ENCODE data around the gene SHISAL2A. TPM values are rescaled to one million over a fixed set of nuclear protein-coding genes. Genes with fewer than 3 reads are reported as not detected.

Gene SHISAL2A
- polyA plus RNA-seq, 1 donor (not counting 4 experiments of a cell fraction or from before 2014, with no cell fraction given): 0.04 TPM

DNA sequence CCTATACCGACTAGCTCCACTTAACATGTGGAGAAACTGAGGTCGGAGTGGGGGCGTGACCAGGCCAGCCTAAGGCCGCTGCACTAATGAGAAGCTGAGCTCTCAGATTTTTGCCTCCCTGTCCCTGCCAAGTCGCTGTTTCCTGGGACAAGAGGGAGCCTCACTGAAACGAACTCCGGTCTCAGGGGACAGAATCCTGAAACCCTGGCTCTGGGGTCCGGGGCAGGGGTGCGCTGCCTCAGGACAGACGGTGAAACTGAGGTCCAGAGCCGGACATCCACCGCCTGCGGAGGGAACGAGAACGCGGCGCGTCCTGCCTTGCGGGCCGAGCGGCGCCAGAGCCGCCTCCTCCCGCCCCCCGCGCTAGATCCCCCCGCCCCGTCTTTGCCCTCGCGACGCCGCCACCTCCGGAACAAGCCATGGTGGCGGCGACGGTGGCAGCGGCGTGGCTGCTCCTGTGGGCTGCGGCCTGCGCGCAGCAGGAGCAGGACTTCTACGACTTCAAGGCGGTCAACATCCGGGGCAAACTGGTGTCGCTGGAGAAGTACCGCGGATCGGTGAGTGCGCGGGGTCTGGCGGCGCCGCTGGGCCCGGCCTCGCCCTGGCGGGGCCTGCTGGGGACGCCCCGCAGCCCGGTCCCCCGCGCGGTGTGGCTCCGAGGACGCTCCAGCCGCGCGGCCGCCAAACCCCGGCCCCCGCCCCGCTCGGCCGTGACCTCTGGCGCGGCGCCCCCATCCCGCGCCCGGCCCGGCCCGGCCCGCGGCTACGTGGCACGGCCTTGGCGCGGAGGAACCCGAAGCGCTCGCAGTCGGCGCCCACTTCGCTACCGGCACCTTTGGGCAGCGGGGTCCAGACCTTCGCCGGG is 30.7 kb upstream of the SHISAL2A start, which contains the start of gene GPX7:
Gene GPX7 (plus strand): TSS at position 381 of the 865 bp plus-strand sequence. CDS start 39 bp downstream, at position 420.
- H3K79me2 ChIP-seq (ENCODE audit: control insufficient read depth, insufficient read depth, low read length): no peaks in the 10 kb centered on the region
- no peaks in the 10 kb centered on the region for H3K27me3 ChIP-seq (ENCODE audit: control insufficient read depth, extremely low read depth, insufficient read depth, low read length)
- no peaks in the 10 kb centered on the region for H3K36me3 ChIP-seq (ENCODE audit: control insufficient read depth in 2 of 2, extremely low read depth in 1 of 2, insufficient read depth in 2 of 2, low read length in 2 of 2)
- no peak within 1 kb of the TSS for H3K27ac ChIP-seq (ENCODE audit: control insufficient read depth, insufficient read depth, low read length)
- peak within 1 kb of the TSS; percentile 13 to 34 (median 30) for H3K4me3 ChIP-seq (ENCODE audit: control insufficient read depth in 2 of 3, extremely low read depth in 1 of 3, insufficient read depth in 2 of 3, low read depth in 1 of 3, low read length in 3 of 3)
- H3K4me1 ChIP-seq (ENCODE audit: control insufficient read depth, extremely low read depth, insufficient read depth, low read length): no peaks in the 10 kb centered on the region
- no peaks in the 10 kb centered on the region for H4K20me1 ChIP-seq (ENCODE audit: control insufficient read depth, extremely low read depth, insufficient read depth, low read length)
- H3K4me2 ChIP-seq (ENCODE audit: control insufficient read depth, extremely low read depth, insufficient read depth, low read depth, low read length): peak within 1 kb of the TSS; percentile 61
- no peaks in the 10 kb centered on the region for H3K9me1 ChIP-seq (ENCODE audit: control insufficient read depth, extremely low read depth, insufficient read depth, low read length)
- H3K9me3 ChIP-seq (ENCODE audit: control insufficient read depth, low read depth, low read length): no peaks in the 10 kb centered on the region
- DNase-seq (ENCODE audit: low read depth, low spot score) (no peak), FAIRE-seq (no peak)
- peak within 1 kb of the TSS; percentile 85 for H2AFZ ChIP-seq (ENCODE audit: control insufficient read depth, low read length)
- peak within 1 kb of the TSS; percentile 42 for H3K9ac ChIP-seq (ENCODE audit: control insufficient read depth, extremely low read depth, insufficient read depth, low read length)
- dilution Hi-C loops (cut with MboI; ENCODE audit: extremely low pct_ligation_motif_present, low sequenced_read_pairs): no loop called here
- TF ChIP-seq EZH2 (IDR thresholded peaks at IDR 0.05; ENCODE audit: low read length): no peak
- TF ChIP-seq, protein P1, sequence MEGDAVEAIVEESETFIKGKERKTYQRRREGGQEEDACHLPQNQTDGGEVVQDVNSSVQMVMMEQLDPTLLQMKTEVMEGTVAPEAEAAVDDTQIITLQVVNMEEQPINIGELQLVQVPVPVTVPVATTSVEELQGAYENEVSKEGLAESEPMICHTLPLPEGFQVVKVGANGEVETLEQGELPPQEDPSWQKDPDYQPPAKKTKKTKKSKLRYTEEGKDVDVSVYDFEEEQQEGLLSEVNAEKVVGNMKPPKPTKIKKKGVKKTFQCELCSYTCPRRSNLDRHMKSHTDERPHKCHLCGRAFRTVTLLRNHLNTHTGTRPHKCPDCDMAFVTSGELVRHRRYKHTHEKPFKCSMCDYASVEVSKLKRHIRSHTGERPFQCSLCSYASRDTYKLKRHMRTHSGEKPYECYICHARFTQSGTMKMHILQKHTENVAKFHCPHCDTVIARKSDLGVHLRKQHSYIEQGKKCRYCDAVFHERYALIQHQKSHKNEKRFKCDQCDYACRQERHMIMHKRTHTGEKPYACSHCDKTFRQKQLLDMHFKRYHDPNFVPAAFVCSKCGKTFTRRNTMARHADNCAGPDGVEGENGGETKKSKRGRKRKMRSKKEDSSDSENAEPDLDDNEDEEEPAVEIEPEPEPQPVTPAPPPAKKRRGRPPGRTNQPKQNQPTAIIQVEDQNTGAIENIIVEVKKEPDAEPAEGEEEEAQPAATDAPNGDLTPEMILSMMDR (optimal IDR thresholded peaks at IDR 0.05 in 1 of 3, IDR thresholded peaks at IDR 0.05 in 1 of 3, conservative IDR thresholded peaks at IDR 0.05 in 1 of 3; ENCODE audit: extremely low read depth in 1 of 3, insufficient read depth in 2 of 3, low read length in 3 of 3): no peak

- no peak overlapping the region for H3K9ac ChIP-seq (ENCODE audit: control insufficient read depth, extremely low read depth, insufficient read depth, low read length)
- dilution Hi-C loops (cut with MboI; ENCODE audit: extremely low pct_ligation_motif_present, low sequenced_read_pairs): no loop called here
- no peak overlapping the region for H3K27ac ChIP-seq (ENCODE audit: control insufficient read depth, insufficient read depth, low read length)
- no peaks in the 10 kb centered on the region for H3K79me2 ChIP-seq (ENCODE audit: control insufficient read depth, insufficient read depth, low read length)
- H3K9me3 ChIP-seq (ENCODE audit: control insufficient read depth, low read depth, low read length): no peaks in the 10 kb centered on the region
- H3K4me3 ChIP-seq (ENCODE audit: control insufficient read depth in 2 of 3, extremely low read depth in 1 of 3, insufficient read depth in 2 of 3, low read depth in 1 of 3, low read length in 3 of 3): peak overlapping the region in 1 of 3 experiments; percentile 29
- H3K27me3 ChIP-seq (ENCODE audit: control insufficient read depth, extremely low read depth, insufficient read depth, low read length): no peaks in the 10 kb centered on the region
- no peaks in the 10 kb centered on the region for H3K9me1 ChIP-seq (ENCODE audit: control insufficient read depth, extremely low read depth, insufficient read depth, low read length)
- no peaks in the 10 kb centered on the region for H3K36me3 ChIP-seq (ENCODE audit: control insufficient read depth in 2 of 2, extremely low read depth in 1 of 2, insufficient read depth in 2 of 2, low read length in 2 of 2)
- no peaks in the 10 kb centered on the region for H3K4me1 ChIP-seq (ENCODE audit: control insufficient read depth, extremely low read depth, insufficient read depth, low read length)
- H2AFZ ChIP-seq (ENCODE audit: control insufficient read depth, low read length): peak overlapping the region; percentile 27
- TF ChIP-seq EZH2 (IDR thresholded peaks at IDR 0.05; ENCODE audit: low read length): no peak
- TF ChIP-seq, protein P1 (optimal IDR thresholded peaks at IDR 0.05 in 1 of 3, IDR thresholded peaks at IDR 0.05 in 1 of 3, conservative IDR thresholded peaks at IDR 0.05 in 1 of 3; ENCODE audit: extremely low read depth in 1 of 3, insufficient read depth in 2 of 3, low read length in 3 of 3): no peak
- peak overlapping the region; percentile 61 for H3K4me2 ChIP-seq (ENCODE audit: control insufficient read depth, extremely low read depth, insufficient read depth, low read depth, low read length)
- DNase-seq (ENCODE audit: low read depth, low spot score) (no peak), FAIRE-seq (no peak)
- H4K20me1 ChIP-seq (ENCODE audit: control insufficient read depth, extremely low read depth, insufficient read depth, low read length): no peaks in the 10 kb centered on the region
Measured at GRCh38 chr1:52602856-52603600, 29.9 kb upstream of the SHISAL2A start.
